HL-60 (cell line): ENCODE results near the gene PTPRU.

Experiments
- DNase-seq, 2 experiments: peaks; one replicate each; pipeline ENCODE4 v3.0.0-alpha.2; 2010 to 2020; ENCODE audit warnings: low read depth in 1 of 2, low spot score in 1 of 2
- H3K27ac ChIP-seq: fragments of 250-450 bp; sonication (Bioruptor Pico); replicated peaks from 2 replicates; pipeline ENCODE4 v1.5.1; 2020; ENCODE audit warnings: mild to moderate bottlenecking, moderate library complexity
- H3K27me3 ChIP-seq: fragments of 250-450 bp; sonication (Bioruptor Pico); 2 replicates; pipeline ENCODE4 v1.5.1; 2021; ENCODE audit warnings: mild to moderate bottlenecking, moderate library complexity; ENCODE audit not compliant: insufficient read depth, poor library complexity, severe bottlenecking
- H3K4me3 ChIP-seq: replicated peaks from 2 replicates; pipeline ENCODE4 v1.5.1; 2011; ENCODE audit warnings: mild to moderate bottlenecking, control low read depth, low read length; ENCODE audit not compliant: insufficient read depth
- CTCF ChIP-seq: IDR thresholded peaks from one replicate; pipeline ENCODE4 v1.5.1; 2011; ENCODE audit warnings: low read length, control low read depth, inconsistent platforms; ENCODE audit not compliant: insufficient read depth
- GABPA ChIP-seq: IDR thresholded peaks from 2 replicates; pipeline ENCODE4 v1.6.1; 2012; ENCODE audit warnings: low read depth
- POLR2AphosphoS5 ChIP-seq: IDR thresholded peaks from 2 replicates; pipeline ENCODE4 v1.6.1; 2012; ENCODE audit warnings: low read depth
- REST ChIP-seq: IDR thresholded peaks from 2 replicates; pipeline ENCODE4 v1.6.1; 2012; ENCODE audit warnings: low read depth; ENCODE audit not compliant: insufficient replicate concordance
- SPI1 ChIP-seq: IDR thresholded peaks from 2 replicates; pipeline ENCODE4 v1.6.1; 2012; ENCODE audit warnings: low read depth, mild to moderate bottlenecking, borderline replicate concordance

PTPRU gene

GRCh38 chr1:29330089-29330488 lies 93.8 kb downstream of the PTPRU start:
- TF ChIP-seq REST (no peak), POLR2AphosphoS5 (no peak), SPI1 (no peak), CTCF (no peak), GABPA (no peak)
- H3K4me3 ChIP-seq, result no peak overlapping the region
- peaks cover 2% of the 10 kb centered on the region for H3K27me3 ChIP-seq
- no peak for DNase-seq
- no peak overlapping the region for H3K27ac ChIP-seq

GRCh38 chr1:29330856-29331255 lies 94.5 kb downstream of the PTPRU start:
- DNase-seq, result no peak
- H3K27ac ChIP-seq, result no peak overlapping the region
- no peak overlapping the region for H3K4me3 ChIP-seq
- TF ChIP-seq POLR2AphosphoS5, result no peak
- TF ChIP-seq REST, result no peak
- TF ChIP-seq CTCF, result no peak
- TF ChIP-seq GABPA, result no peak
- no peak for TF ChIP-seq SPI1
- H3K27me3 ChIP-seq, result peaks cover 2% of the 10 kb centered on the region

- no peak overlapping the region for H3K4me3 ChIP-seq
- no peak for DNase-seq
- TF ChIP-seq GABPA, result no peak
- no peak for TF ChIP-seq CTCF
- TF ChIP-seq SPI1, result no peak
- no peak for TF ChIP-seq POLR2AphosphoS5
- TF ChIP-seq REST, result no peak
- no peak overlapping the region for H3K27ac ChIP-seq
- H3K27me3 ChIP-seq, result peaks cover 2% of the 10 kb centered on the region
Observed at GRCh38 chr1:29331309-29331708, 95.0 kb downstream of the PTPRU start.
